ENCODE data around the gene CORO2B. TPM values are rescaled to one million over a fixed set of nuclear protein-coding genes. Genes with fewer than 3 reads are reported as not detected.

CORO2B gene
- polyA plus RNA-seq, 1 of the 3 experiments (the other 2 are of a cell fraction), result 3.6 TPM

GRCh38 chr15:68683551-68683950 lies 104.8 kb downstream of the CORO2B start:
- TF ChIP-seq PBX3 (IDR thresholded peaks at IDR 0.05), result no peak
- TF ChIP-seq YY1 (IDR thresholded peaks at IDR 0.05; ENCODE audit: low read depth), result no peak
- no peak for TF ChIP-seq IRF3 (IDR thresholded peaks at IDR 0.05; ENCODE audit: low read depth, low read length)
- TF ChIP-seq NFIC (IDR thresholded peaks at IDR 0.05; ENCODE audit: borderline replicate concordance), result no peak
- no peak for TF ChIP-seq GATA2 (CRISPR knock-in tag; IDR thresholded peaks at IDR 0.05)
- TF ChIP-seq MAX (IDR thresholded peaks at IDR 0.05; ENCODE audit: low read depth), result no peak
- no peak for TF ChIP-seq GABPA (IDR thresholded peaks at IDR 0.05; ENCODE audit: low read depth)
- no peak for TF ChIP-seq RXRA (IDR thresholded peaks at IDR 0.05; ENCODE audit: borderline replicate concordance, low read depth)
- TF ChIP-seq CHD2 (IDR thresholded peaks at IDR 0.05; ENCODE audit: low read length, partially characterized antibody), result no peak
- no peak for TF ChIP-seq FOSL2 (IDR thresholded peaks at IDR 0.05; ENCODE audit: borderline replicate concordance, low read depth)
- POLR2A ChIA-PET, result no interaction called here
- Histone ChIP-seq H3K9ac (no peak overlapping the region), H3K4me1 (ENCODE audit: control insufficient read depth in 1 of 2, insufficient read depth in 2 of 2, low read depth in 1 of 2, low read length in 1 of 2) (peaks cover 0 to 4% of the 10 kb centered on the region in 2 experiments; a peak in 1 of 4 replicates), H3F3A (replicated peaks; ENCODE audit: insufficient read depth) (no peaks in the 10 kb centered on the region), H3K4me2 (no peak overlapping the region), H3K79me2 (ENCODE audit: insufficient read depth) (no peaks in the 10 kb centered on the region), H3K4me3 (ENCODE audit: low read depth in 2 of 2, low read length in 1 of 2) (no peak overlapping the region), H4K20me1 (ENCODE audit: insufficient read depth) (no peaks in the 10 kb centered on the region), H3K27ac (ENCODE audit: low read depth in 2 of 2, low read length in 1 of 2) (no peak overlapping the region), H3K9me3 (no peaks in the 10 kb centered on the region), H3K27me3 (ENCODE audit: insufficient read depth) (no peaks in the 10 kb centered on the region), H2AFZ (ENCODE audit: low read depth) (no peak overlapping the region), H3K36me3 (replicated peaks in 1 of 2; ENCODE audit: control insufficient read depth in 1 of 2, insufficient read depth in 2 of 2, low read length in 1 of 2) (no peaks in the 10 kb centered on the region), H3K9me2 (no peaks in the 10 kb centered on the region)
- 38% methylated on average over 2 of the region's 2 CpGs for WGBS (ENCODE audit: low lambda C conversion rate)
- DNase-seq, result no peak
- CTCF ChIA-PET, result interaction anchor here (1.1 to 32.6 kb wide), 6 partner anchors 10 to 241 kb away, joined by 3 to 464 read pairs (median 4); no protein-coding TSS in a partner anchor

GRCh38 chr15:68684476-68684875 lies 105.7 kb downstream of the CORO2B start:
- Histone ChIP-seq H3K27ac (ENCODE audit: low read depth in 2 of 2, low read length in 1 of 2) (no peak overlapping the region), H3K9me2 (no peaks in the 10 kb centered on the region), H2AFZ (ENCODE audit: low read depth) (no peak overlapping the region), H3F3A (replicated peaks; ENCODE audit: insufficient read depth) (no peaks in the 10 kb centered on the region), H3K79me2 (ENCODE audit: insufficient read depth) (no peaks in the 10 kb centered on the region), H3K4me3 (ENCODE audit: low read depth in 2 of 2, low read length in 1 of 2) (no peak overlapping the region), H4K20me1 (ENCODE audit: insufficient read depth) (no peaks in the 10 kb centered on the region), H3K9me3 (no peaks in the 10 kb centered on the region), H3K27me3 (ENCODE audit: insufficient read depth) (no peaks in the 10 kb centered on the region), H3K4me2 (no peak overlapping the region), H3K36me3 (replicated peaks in 1 of 2; ENCODE audit: control insufficient read depth in 1 of 2, insufficient read depth in 2 of 2, low read length in 1 of 2) (no peaks in the 10 kb centered on the region), H3K9ac (no peak overlapping the region), H3K4me1 (ENCODE audit: control insufficient read depth in 1 of 2, insufficient read depth in 2 of 2, low read depth in 1 of 2, low read length in 1 of 2) (peaks cover 0 to 4% of the 10 kb centered on the region in 2 experiments; a peak in 1 of 4 replicates)
- no peak for DNase-seq
- 69% methylated on average over 5 of the region's 5 CpGs for WGBS (ENCODE audit: low lambda C conversion rate)
- ChIA-PET POLR2A (no interaction called here), CTCF (interaction anchor here (1.1 to 32.6 kb wide), 5 partner anchors 11 to 240 kb away, joined by 3 to 464 read pairs (median 5); no protein-coding TSS in a partner anchor)
- TF ChIP-seq GATA2 (CRISPR knock-in tag; IDR thresholded peaks at IDR 0.05) (no peak), RCOR1 (IDR thresholded peaks at IDR 0.05; ENCODE audit: low read length) (no peak), USF1 (IDR thresholded peaks at IDR 0.05; ENCODE audit: borderline replicate concordance, low read depth) (no peak), TCF12 (IDR thresholded peaks at IDR 0.05) (no peak), POLR2AphosphoS5 (IDR thresholded peaks at IDR 0.05; ENCODE audit: low read depth, low read length) (no peak), PBX3 (IDR thresholded peaks at IDR 0.05) (no peak), RFX5 (IDR thresholded peaks at IDR 0.05; ENCODE audit: low read length) (no peak)
